Neutrophil (primary cell): ENCODE data around the gene LRRC3B.
"Not testable (repeated sequence)": the region's sequence is repeated elsewhere in the genome, so short reads cannot be mapped to it uniquely, and the experiment has no call there.

Experiments
- H3K27ac ChIP-seq: fragments of 200-600 bp; sonication (generic); 2 replicates; pipeline ENCODE4 v1.5.1; 2016; ENCODE audit warnings: mild to moderate bottlenecking, moderate library complexity
- H3K27me3 ChIP-seq: fragments of 200-600 bp; sonication (generic); 2 replicates; pipeline ENCODE4 v1.6.0; 2016; ENCODE audit warnings: mild to moderate bottlenecking
- H3K36me3 ChIP-seq: fragments of 200-600 bp; sonication (generic); 2 replicates; pipeline ENCODE4 v1.5.1; 2017
- H3K4me1 ChIP-seq, 2 experiments: fragments of 200-600 bp in 1 of 2; sonication (generic) in 1 of 2; 1 replicate in 1 of 2; 2 replicates in 1 of 2; pipeline versions ENCODE4 v1.5.1 to v1.6.1; 2013 to 2016; ENCODE audit warnings: low read depth in 1 of 2, low read length in 1 of 2, mild to moderate bottlenecking in 1 of 2, moderate library complexity in 1 of 2; ENCODE audit not compliant: control insufficient read depth in 1 of 2, insufficient read depth in 1 of 2
- H3K4me3 ChIP-seq, 2 experiments: fragments of 200-600 bp in 1 of 2; sonication (generic) in 1 of 2; 1 replicate in 1 of 2; 2 replicates in 1 of 2; pipeline ENCODE4 v1.5.1; 2013 to 2016; ENCODE audit warnings: low read depth in 1 of 2, low read length in 1 of 2, mild to moderate bottlenecking in 1 of 2, moderate library complexity in 1 of 2
- H3K9me3 ChIP-seq: fragments of 200-600 bp; sonication (generic); 2 replicates; pipeline ENCODE4 v1.5.1; 2016
- CTCF ChIP-seq: fragments of 200-600 bp; sonication (generic); IDR thresholded peaks from 2 replicates; pipeline ENCODE4 v1.5.1; 2016; ENCODE audit warnings: antibody characterized with exemption

The LRRC3B gene

GRCh38 chr3:26589678-26590077 is 32.9 kb upstream of the LRRC3B start:
- Histone ChIP-seq H3K27ac (no peak overlapping the region), H3K36me3 (no peaks in the 10 kb centered on the region), H3K9me3 (no peaks in the 10 kb centered on the region), H3K27me3 (no peaks in the 10 kb centered on the region), H3K4me1 (no peaks in the 10 kb centered on the region), H3K4me3 (no peak overlapping the region)
- no peak for TF ChIP-seq CTCF

GRCh38 chr3:26590919-26591484 is 31.6 kb upstream of the LRRC3B start:
- no peak for TF ChIP-seq CTCF
- H3K36me3 ChIP-seq = no peaks in the 10 kb centered on the region
- H3K4me3 ChIP-seq = no peak overlapping the region
- H3K4me1 ChIP-seq = no peaks in the 10 kb centered on the region
- H3K9me3 ChIP-seq = no peaks in the 10 kb centered on the region
- no peak overlapping the region for H3K27ac ChIP-seq
- no peaks in the 10 kb centered on the region for H3K27me3 ChIP-seq

GRCh38 chr3:26591926-26592325 is 30.6 kb upstream of the LRRC3B start:
- H3K4me1 ChIP-seq = no peaks in the 10 kb centered on the region
- no peak overlapping the region for H3K4me3 ChIP-seq
- no peak for TF ChIP-seq CTCF
- H3K36me3 ChIP-seq = no peaks in the 10 kb centered on the region
- no peak overlapping the region for H3K27ac ChIP-seq
- no peaks in the 10 kb centered on the region for H3K27me3 ChIP-seq
- H3K9me3 ChIP-seq = no peaks in the 10 kb centered on the region

- no peaks in the 10 kb centered on the region for H3K9me3 ChIP-seq
- TF ChIP-seq CTCF = no peak
These were observed 30.1 kb upstream of the LRRC3B start for GRCh38 chr3:26592451-26592850.

GRCh38 chr3:26596335-26596734 is 26.2 kb upstream of the LRRC3B start:
- no peaks in the 10 kb centered on the region for H3K9me3 ChIP-seq
- H3K27ac ChIP-seq = no peak overlapping the region
- H3K4me3 ChIP-seq = no peak overlapping the region
- H3K27me3 ChIP-seq = no peaks in the 10 kb centered on the region
- no peak for TF ChIP-seq CTCF
- H3K4me1 ChIP-seq = no peaks in the 10 kb centered on the region
- no peaks in the 10 kb centered on the region for H3K36me3 ChIP-seq

More at GRCh38 chr3:26592451-26592850, 30.1 kb upstream of the LRRC3B start:
- Histone ChIP-seq H3K4me1 (no peaks in the 10 kb centered on the region), H3K4me3 (no peak overlapping the region), H3K27me3 (no peaks in the 10 kb centered on the region), H3K27ac (no peak overlapping the region), H3K36me3 (no peaks in the 10 kb centered on the region)

GRCh38 chr3:26603311-26603710 is 19.3 kb upstream of the LRRC3B start:
- H3K27ac ChIP-seq, H3K27me3 ChIP-seq, H3K4me3 ChIP-seq, H3K4me1 ChIP-seq, H3K36me3 ChIP-seq, H3K9me3 ChIP-seq: not testable (repeated sequence)

GRCh38 chr3:26603771-26604170 is 18.8 kb upstream of the LRRC3B start:
- not testable (repeated sequence) for H3K27ac ChIP-seq, H3K4me1 ChIP-seq, H3K27me3 ChIP-seq, H3K4me3 ChIP-seq, H3K36me3 ChIP-seq, H3K9me3 ChIP-seq
